Bronchial epithelial cell (primary cell): Measurements from ENCODE around the gene POU4F3. TPM values are rescaled to one million over a fixed set of nuclear protein-coding genes. Genes with fewer than 3 reads are reported as not detected.
A peak's percentile ranks its signal among the peaks of the same experiment; 100 is the strongest.

ENCODE experiments used
- DNase-seq: peaks from one replicate; pipeline ENCODE4 v3.0.0-alpha.2; 2010; ENCODE audit warnings: low read depth
- FAIRE-seq: peaks from 2 replicates; lab custom pipeline; 2011; peaks lifted over from hg19 to GRCh38; lab: Jason Lieb, UNC
- H3K27me3 ChIP-seq: 2 replicates; pipeline ENCODE4 v1.5.1; 2011; ENCODE audit warnings: low read length; ENCODE audit not compliant: control insufficient read depth, insufficient read depth
- H3K36me3 ChIP-seq: 2 replicates; pipeline ENCODE4 v1.5.1; 2011; ENCODE audit warnings: low read length; ENCODE audit not compliant: control insufficient read depth, insufficient read depth
- H3K4me3 ChIP-seq: 2 replicates; pipeline ENCODE4 v1.5.1; 2011; ENCODE audit warnings: mild to moderate bottlenecking, low read depth, low read length, control low read depth
- CTCF ChIP-seq: IDR thresholded peaks from 2 replicates; pipeline ENCODE4 v1.5.1; 2011; ENCODE audit warnings: mild to moderate bottlenecking, moderate library complexity, low read length, control low read depth, inconsistent platforms; ENCODE audit not compliant: insufficient read depth, severe bottlenecking
- total RNA-seq: library from RNA; depleted of rRNA; stranded (reverse); fragments of >200 nt; gene quantifications from 2 replicates; pipeline ENCODE4 v1.2.1, GENCODE V29; 2014

The POU4F3 gene
- total RNA-seq, 1 donor from 2014 or later, result not detected

DNA sequence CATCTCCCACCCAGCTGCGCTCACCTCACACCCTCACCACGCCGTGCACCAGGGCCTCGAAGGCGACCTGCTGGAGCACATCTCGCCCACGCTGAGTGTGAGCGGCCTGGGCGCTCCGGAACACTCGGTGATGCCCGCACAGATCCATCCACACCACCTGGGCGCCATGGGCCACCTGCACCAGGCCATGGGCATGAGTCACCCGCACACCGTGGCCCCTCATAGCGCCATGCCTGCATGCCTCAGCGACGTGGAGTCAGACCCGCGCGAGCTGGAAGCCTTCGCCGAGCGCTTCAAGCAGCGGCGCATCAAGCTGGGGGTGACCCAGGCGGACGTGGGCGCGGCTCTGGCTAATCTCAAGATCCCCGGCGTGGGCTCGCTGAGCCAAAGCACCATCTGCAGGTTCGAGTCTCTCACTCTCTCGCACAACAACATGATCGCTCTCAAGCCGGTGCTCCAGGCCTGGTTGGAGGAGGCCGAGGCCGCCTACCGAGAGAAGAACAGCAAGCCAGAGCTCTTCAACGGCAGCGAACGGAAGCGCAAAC lies 1.1 kb downstream of the POU4F3 start:
- TF ChIP-seq CTCF, result no peak
- no peak for DNase-seq
- H3K4me3 ChIP-seq, result no peak overlapping the region
- H3K36me3 ChIP-seq, result no peaks in the 10 kb centered on the region
- peaks cover 77% of the 10 kb centered on the region for H3K27me3 ChIP-seq
- no peak for FAIRE-seq

GRCh38 chr5:146340260-146341081 lies 1.8 kb downstream of the POU4F3 start:
- Histone ChIP-seq H3K27me3 (peaks cover 84% of the 10 kb centered on the region), H3K36me3 (no peaks in the 10 kb centered on the region), H3K4me3 (no peak overlapping the region)
- FAIRE-seq (no peak), DNase-seq (peak; percentile 28)
- no peak for TF ChIP-seq CTCF

GRCh38 chr5:146341854-146342253 lies 3.2 kb downstream of the POU4F3 start:
- H3K4me3 ChIP-seq, result no peak overlapping the region
- no peak for DNase-seq
- H3K36me3 ChIP-seq, result no peaks in the 10 kb centered on the region
- no peak for TF ChIP-seq CTCF
- FAIRE-seq, result no peak
- H3K27me3 ChIP-seq, result peaks cover 79% of the 10 kb centered on the region

GRCh38 chr5:146342519-146342881 lies 3.9 kb downstream of the POU4F3 start:
- FAIRE-seq (no peak), DNase-seq (no peak)
- peaks cover 72% of the 10 kb centered on the region for H3K27me3 ChIP-seq
- H3K36me3 ChIP-seq, result no peaks in the 10 kb centered on the region
- TF ChIP-seq CTCF, result no peak
- no peak overlapping the region for H3K4me3 ChIP-seq

DNA sequence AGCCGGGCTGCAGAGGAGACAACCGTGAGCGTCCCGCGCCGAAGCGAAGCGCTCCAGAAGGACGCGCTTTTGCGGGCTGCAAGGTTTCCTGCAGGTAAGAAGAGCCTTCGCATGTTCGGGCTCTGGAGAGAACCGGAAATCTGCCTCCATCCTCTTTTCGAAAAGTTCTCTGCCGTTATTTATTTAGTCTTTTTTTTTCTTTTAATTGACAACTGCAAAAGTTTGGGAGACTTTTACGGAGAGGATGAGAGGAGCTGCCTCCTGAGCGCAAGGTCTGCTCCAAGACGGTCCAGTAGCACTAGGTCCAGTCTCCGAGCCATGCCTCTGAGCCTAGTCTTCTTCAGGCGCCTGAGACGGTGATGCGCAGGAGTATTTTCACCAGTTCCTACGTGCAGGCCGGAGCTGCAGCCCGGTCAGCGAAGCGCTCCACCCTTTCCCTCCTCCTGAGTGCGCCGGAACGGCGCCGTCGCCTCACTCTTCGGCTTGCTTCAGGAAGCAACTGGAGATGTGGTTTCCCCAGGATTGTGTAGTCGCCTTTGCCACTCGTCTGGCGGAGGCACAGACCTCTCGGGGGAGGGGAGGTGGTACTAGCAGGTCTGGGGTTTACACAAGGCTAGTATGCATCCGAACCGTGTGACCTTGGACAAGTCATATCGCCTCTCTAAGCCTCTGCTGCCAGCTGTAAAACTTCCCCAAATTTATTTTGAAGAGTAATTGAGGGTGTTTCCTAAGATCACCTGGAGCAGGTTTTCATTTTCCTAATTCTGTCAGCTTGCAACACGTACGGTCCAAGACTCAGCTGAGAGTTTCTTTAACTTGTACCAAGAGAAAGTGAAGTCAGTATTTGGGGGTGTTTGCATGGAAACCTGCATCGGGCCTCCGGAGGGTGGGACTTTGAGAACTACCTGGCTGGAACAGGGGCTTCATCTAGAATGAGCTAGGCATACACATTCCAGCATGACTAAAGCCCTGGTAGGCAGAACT lies 4.5 kb downstream of the POU4F3 start:
- Histone ChIP-seq H3K36me3 (no peaks in the 10 kb centered on the region), H3K4me3 (no peak overlapping the region), H3K27me3 (peaks cover 65% of the 10 kb centered on the region)
- DNase-seq (no peak), FAIRE-seq (no peak)
- no peak for TF ChIP-seq CTCF
